ENCODE results near the gene STX18.

DNA sequence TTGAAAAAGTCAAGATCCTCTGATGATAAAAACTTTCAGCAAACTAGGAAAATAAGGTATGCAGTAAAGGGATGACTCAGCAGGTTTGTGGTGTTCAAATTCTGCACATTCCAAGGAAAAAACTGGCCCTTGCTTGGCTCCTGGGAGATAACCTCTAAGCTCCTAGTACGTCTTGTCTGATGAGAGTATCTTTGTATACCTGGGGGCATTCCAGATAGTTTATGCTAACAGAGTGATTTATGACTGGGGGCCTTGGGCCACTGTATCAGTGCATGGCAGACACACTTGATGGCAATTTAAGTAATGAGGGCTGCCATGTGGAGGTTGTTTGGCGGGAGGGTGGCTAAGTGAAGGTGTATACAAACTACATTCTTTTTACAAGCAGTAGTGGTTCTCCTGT, 98.0 kb downstream of the STX18 start:
- TF ChIP-seq, protein P1, sequence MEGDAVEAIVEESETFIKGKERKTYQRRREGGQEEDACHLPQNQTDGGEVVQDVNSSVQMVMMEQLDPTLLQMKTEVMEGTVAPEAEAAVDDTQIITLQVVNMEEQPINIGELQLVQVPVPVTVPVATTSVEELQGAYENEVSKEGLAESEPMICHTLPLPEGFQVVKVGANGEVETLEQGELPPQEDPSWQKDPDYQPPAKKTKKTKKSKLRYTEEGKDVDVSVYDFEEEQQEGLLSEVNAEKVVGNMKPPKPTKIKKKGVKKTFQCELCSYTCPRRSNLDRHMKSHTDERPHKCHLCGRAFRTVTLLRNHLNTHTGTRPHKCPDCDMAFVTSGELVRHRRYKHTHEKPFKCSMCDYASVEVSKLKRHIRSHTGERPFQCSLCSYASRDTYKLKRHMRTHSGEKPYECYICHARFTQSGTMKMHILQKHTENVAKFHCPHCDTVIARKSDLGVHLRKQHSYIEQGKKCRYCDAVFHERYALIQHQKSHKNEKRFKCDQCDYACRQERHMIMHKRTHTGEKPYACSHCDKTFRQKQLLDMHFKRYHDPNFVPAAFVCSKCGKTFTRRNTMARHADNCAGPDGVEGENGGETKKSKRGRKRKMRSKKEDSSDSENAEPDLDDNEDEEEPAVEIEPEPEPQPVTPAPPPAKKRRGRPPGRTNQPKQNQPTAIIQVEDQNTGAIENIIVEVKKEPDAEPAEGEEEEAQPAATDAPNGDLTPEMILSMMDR (conservative IDR thresholded peaks at IDR 0.05; ENCODE audit: low read depth in 2 of 2): no peak
- TF ChIP-seq POLR2AphosphoS5 (IDR thresholded peaks at IDR 0.05; ENCODE audit: low read depth) (no peak), EZH2 (IDR thresholded peaks at IDR 0.05; ENCODE audit: low read depth, unreplicated experiment) (no peak), JUNB (IDR thresholded peaks at IDR 0.05; ENCODE audit: unreplicated experiment) (no peak), NANOG (IDR thresholded peaks at IDR 0.05; ENCODE audit: borderline replicate concordance) (no peak), EZH2phosphoT487 (IDR thresholded peaks at IDR 0.05; ENCODE audit: unreplicated experiment) (no peak), CREB1 (CRISPR knock-in tag; IDR thresholded peaks at IDR 0.05; ENCODE audit: low read depth) (no peak), ZNF114 (CRISPR knock-in tag; IDR thresholded peaks at IDR 0.05) (no peak), ZNF331 (CRISPR knock-in tag; IDR thresholded peaks at IDR 0.05; ENCODE audit: low read depth) (no peak), STAT1 (IDR thresholded peaks at IDR 0.05; ENCODE audit: unreplicated experiment) (no peak)
- TF ChIP-seq, protein P2, sequence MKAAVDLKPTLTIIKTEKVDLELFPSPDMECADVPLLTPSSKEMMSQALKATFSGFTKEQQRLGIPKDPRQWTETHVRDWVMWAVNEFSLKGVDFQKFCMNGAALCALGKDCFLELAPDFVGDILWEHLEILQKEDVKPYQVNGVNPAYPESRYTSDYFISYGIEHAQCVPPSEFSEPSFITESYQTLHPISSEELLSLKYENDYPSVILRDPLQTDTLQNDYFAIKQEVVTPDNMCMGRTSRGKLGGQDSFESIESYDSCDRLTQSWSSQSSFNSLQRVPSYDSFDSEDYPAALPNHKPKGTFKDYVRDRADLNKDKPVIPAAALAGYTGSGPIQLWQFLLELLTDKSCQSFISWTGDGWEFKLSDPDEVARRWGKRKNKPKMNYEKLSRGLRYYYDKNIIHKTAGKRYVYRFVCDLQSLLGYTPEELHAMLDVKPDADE (IDR thresholded peaks at IDR 0.05): no peak
- TF ChIP-seq, protein P3, sequence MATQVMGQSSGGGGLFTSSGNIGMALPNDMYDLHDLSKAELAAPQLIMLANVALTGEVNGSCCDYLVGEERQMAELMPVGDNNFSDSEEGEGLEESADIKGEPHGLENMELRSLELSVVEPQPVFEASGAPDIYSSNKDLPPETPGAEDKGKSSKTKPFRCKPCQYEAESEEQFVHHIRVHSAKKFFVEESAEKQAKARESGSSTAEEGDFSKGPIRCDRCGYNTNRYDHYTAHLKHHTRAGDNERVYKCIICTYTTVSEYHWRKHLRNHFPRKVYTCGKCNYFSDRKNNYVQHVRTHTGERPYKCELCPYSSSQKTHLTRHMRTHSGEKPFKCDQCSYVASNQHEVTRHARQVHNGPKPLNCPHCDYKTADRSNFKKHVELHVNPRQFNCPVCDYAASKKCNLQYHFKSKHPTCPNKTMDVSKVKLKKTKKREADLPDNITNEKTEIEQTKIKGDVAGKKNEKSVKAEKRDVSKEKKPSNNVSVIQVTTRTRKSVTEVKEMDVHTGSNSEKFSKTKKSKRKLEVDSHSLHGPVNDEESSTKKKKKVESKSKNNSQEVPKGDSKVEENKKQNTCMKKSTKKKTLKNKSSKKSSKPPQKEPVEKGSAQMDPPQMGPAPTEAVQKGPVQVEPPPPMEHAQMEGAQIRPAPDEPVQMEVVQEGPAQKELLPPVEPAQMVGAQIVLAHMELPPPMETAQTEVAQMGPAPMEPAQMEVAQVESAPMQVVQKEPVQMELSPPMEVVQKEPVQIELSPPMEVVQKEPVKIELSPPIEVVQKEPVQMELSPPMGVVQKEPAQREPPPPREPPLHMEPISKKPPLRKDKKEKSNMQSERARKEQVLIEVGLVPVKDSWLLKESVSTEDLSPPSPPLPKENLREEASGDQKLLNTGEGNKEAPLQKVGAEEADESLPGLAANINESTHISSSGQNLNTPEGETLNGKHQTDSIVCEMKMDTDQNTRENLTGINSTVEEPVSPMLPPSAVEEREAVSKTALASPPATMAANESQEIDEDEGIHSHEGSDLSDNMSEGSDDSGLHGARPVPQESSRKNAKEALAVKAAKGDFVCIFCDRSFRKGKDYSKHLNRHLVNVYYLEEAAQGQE (IDR thresholded peaks at IDR 0.05; ENCODE audit: unreplicated experiment): no peak
- TF ChIP-seq, protein P4, sequence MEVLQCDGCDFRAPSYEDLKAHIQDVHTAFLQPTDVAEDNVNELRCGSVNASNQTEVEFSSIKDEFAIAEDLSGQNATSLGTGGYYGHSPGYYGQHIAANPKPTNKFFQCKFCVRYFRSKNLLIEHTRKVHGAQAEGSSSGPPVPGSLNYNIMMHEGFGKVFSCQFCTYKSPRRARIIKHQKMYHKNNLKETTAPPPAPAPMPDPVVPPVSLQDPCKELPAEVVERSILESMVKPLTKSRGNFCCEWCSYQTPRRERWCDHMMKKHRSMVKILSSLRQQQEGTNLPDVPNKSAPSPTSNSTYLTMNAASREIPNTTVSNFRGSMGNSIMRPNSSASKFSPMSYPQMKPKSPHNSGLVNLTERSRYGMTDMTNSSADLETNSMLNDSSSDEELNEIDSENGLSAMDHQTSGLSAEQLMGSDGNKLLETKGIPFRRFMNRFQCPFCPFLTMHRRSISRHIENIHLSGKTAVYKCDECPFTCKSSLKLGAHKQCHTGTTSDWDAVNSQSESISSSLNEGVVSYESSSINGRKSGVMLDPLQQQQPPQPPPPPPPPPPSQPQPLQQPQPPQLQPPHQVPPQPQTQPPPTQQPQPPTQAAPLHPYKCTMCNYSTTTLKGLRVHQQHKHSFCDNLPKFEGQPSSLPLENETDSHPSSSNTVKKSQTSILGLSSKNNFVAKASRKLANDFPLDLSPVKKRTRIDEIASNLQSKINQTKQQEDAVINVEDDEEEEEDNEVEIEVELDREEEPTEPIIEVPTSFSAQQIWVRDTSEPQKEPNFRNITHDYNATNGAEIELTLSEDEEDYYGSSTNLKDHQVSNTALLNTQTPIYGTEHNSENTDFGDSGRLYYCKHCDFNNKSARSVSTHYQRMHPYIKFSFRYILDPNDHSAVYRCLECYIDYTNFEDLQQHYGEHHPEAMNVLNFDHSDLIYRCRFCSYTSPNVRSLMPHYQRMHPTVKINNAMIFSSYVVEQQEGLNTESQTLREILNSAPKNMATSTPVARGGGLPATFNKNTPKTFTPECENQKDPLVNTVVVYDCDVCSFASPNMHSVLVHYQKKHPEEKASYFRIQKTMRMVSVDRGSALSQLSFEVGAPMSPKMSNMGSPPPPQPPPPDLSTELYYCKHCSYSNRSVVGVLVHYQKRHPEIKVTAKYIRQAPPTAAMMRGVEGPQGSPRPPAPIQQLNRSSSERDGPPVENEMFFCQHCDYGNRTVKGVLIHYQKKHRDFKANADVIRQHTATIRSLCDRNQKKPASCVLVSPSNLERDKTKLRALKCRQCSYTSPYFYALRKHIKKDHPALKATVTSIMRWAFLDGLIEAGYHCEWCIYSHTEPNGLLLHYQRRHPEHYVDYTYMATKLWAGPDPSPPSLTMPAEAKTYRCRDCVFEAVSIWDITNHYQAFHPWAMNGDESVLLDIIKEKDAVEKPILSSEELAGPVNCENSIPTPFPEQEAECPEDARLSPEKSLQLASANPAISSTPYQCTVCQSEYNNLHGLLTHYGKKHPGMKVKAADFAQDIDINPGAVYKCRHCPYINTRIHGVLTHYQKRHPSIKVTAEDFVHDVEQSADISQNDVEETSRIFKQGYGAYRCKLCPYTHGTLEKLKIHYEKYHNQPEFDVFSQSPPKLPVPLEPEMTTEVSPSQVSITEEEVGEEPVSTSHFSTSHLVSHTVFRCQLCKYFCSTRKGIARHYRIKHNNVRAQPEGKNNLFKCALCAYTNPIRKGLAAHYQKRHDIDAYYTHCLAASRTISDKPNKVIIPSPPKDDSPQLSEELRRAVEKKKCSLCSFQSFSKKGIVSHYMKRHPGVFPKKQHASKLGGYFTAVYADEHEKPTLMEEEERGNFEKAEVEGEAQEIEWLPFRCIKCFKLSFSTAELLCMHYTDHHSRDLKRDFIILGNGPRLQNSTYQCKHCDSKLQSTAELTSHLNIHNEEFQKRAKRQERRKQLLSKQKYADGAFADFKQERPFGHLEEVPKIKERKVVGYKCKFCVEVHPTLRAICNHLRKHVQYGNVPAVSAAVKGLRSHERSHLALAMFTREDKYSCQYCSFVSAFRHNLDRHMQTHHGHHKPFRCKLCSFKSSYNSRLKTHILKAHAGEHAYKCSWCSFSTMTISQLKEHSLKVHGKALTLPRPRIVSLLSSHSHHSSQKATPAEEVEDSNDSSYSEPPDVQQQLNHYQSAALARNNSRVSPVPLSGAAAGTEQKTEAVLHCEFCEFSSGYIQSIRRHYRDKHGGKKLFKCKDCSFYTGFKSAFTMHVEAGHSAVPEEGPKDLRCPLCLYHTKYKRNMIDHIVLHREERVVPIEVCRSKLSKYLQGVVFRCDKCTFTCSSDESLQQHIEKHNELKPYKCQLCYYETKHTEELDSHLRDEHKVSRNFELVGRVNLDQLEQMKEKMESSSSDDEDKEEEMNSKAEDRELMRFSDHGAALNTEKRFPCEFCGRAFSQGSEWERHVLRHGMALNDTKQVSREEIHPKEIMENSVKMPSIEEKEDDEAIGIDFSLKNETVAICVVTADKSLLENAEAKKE (CRISPR knock-in tag; IDR thresholded peaks at IDR 0.05): no peak
